Measurements from ENCODE around the gene NMNAT2. TPM values are rescaled to one million over a fixed set of nuclear protein-coding genes. Genes with fewer than 3 reads are reported as not detected.

NMNAT2 gene
- total and polyA plus RNA-seq, 2 donors from 2014 or later: 0.17 to 2.0 TPM

- intact Hi-C loops (cut with DNase I): no loop called here
- Histone ChIP-seq H3K4me3 (ENCODE audit: low read length in 3 of 3) (no peak overlapping the region), H3K27me3 (ENCODE audit: control insufficient read depth, insufficient read depth, low read length) (no peaks in the 10 kb centered on the region), H3K4me1 (ENCODE audit: control insufficient read depth in 2 of 3, insufficient read depth in 2 of 3, low read depth in 1 of 3, low read length in 3 of 3) (peaks cover 0 to 2% (median 0%) of the 10 kb centered on the region in 3 donors), H3K27ac (ENCODE audit: low read depth in 2 of 2, low read length in 2 of 2) (no peak overlapping the region), H3K36me3 (ENCODE audit: control insufficient read depth in 2 of 3, insufficient read depth in 3 of 3, low read length in 3 of 3) (no peaks in the 10 kb centered on the region), H3K9me3 (ENCODE audit: control insufficient read depth in 2 of 3, insufficient read depth in 1 of 3, low read length in 3 of 3) (peaks cover 0 to 3% (median 0%) of the 10 kb centered on the region in 3 donors), H3K9ac (ENCODE audit: low read length in 3 of 3) (no peak overlapping the region)
- no peak for FAIRE-seq
- DNase-seq: no peak
- TF ChIP-seq CTCF (IDR thresholded peaks at IDR 0.05; ENCODE audit: borderline replicate concordance, extremely low read depth, insufficient read depth): no peak
Measured at GRCh38 chr1:183259924-183260323, 158.3 kb downstream of the NMNAT2 start.

GRCh38 chr1:183255073-183255472, 163.1 kb downstream of the NMNAT2 start:
- Histone ChIP-seq H3K27me3 (ENCODE audit: control insufficient read depth, insufficient read depth, low read length) (no peaks in the 10 kb centered on the region), H3K27ac (ENCODE audit: low read depth in 2 of 2, low read length in 2 of 2) (no peak overlapping the region), H3K4me1 (ENCODE audit: control insufficient read depth in 2 of 3, insufficient read depth in 2 of 3, low read depth in 1 of 3, low read length in 3 of 3) (no peaks in the 10 kb centered on the region), H3K4me3 (ENCODE audit: low read length in 3 of 3) (no peak overlapping the region), H3K9me3 (ENCODE audit: control insufficient read depth in 2 of 3, insufficient read depth in 1 of 3, low read length in 3 of 3) (peaks cover 0 to 6% (median 0%) of the 10 kb centered on the region in 3 donors), H3K36me3 (ENCODE audit: control insufficient read depth in 2 of 3, insufficient read depth in 3 of 3, low read length in 3 of 3) (no peaks in the 10 kb centered on the region), H3K9ac (ENCODE audit: low read length in 3 of 3) (no peak overlapping the region)
- no peak for TF ChIP-seq CTCF (IDR thresholded peaks at IDR 0.05; ENCODE audit: borderline replicate concordance, extremely low read depth, insufficient read depth)
- intact Hi-C loops (cut with DNase I): no loop called here
- DNase-seq: no peak
- FAIRE-seq: no peak

- DNase-seq: no peak
- intact Hi-C loops (cut with DNase I): no loop called here
- H3K9ac ChIP-seq (ENCODE audit: low read length in 3 of 3): no peak overlapping the region
- no peaks in the 10 kb centered on the region for H3K36me3 ChIP-seq (ENCODE audit: control insufficient read depth in 2 of 3, insufficient read depth in 3 of 3, low read length in 3 of 3)
- TF ChIP-seq CTCF (IDR thresholded peaks at IDR 0.05; ENCODE audit: borderline replicate concordance, extremely low read depth, insufficient read depth): no peak
- FAIRE-seq: no peak
- H3K4me1 ChIP-seq (ENCODE audit: control insufficient read depth in 2 of 3, insufficient read depth in 2 of 3, low read depth in 1 of 3, low read length in 3 of 3): no peaks in the 10 kb centered on the region
- no peak overlapping the region for H3K27ac ChIP-seq (ENCODE audit: low read depth in 2 of 2, low read length in 2 of 2)
- H3K9me3 ChIP-seq (ENCODE audit: control insufficient read depth in 2 of 3, insufficient read depth in 1 of 3, low read length in 3 of 3): peaks cover 0 to 6% (median 0%) of the 10 kb centered on the region in 3 donors
- no peak overlapping the region for H3K4me3 ChIP-seq (ENCODE audit: low read length in 3 of 3)
- H3K27me3 ChIP-seq (ENCODE audit: control insufficient read depth, insufficient read depth, low read length): no peaks in the 10 kb centered on the region
Measured at GRCh38 chr1:183251959-183252450, 166.2 kb downstream of the NMNAT2 start.
